Right lobe of liver (tissue), 4 donors: ENCODE results near the gene KRTAP12-4.

Source experiments
- CTCF ChIP-seq, 4 donors: fragments of 200-600 bp in 3 of 4; fragments of 450-650 bp in 1 of 4; IDR thresholded peaks; one replicate each; pipeline versions ENCODE4 v1.5.1 to v1.8.0; 2016 to 2022; ENCODE audit warnings: antibody characterized with exemption in 4 of 4, mild to moderate bottlenecking in 2 of 4
- POLR2A ChIP-seq: fragments of 450-650 bp; IDR thresholded peaks from one replicate; pipeline ENCODE4 v1.6.1; 2017; ENCODE audit warnings: antibody characterized with exemption, mild to moderate bottlenecking
- donor health status: DM: no; HTN: no; CAD: no.
- donor health status: DM: no; HTN: no; CAD: no.
- donor health status: DM: no; HTN: yes; CAD: no.

DNA sequence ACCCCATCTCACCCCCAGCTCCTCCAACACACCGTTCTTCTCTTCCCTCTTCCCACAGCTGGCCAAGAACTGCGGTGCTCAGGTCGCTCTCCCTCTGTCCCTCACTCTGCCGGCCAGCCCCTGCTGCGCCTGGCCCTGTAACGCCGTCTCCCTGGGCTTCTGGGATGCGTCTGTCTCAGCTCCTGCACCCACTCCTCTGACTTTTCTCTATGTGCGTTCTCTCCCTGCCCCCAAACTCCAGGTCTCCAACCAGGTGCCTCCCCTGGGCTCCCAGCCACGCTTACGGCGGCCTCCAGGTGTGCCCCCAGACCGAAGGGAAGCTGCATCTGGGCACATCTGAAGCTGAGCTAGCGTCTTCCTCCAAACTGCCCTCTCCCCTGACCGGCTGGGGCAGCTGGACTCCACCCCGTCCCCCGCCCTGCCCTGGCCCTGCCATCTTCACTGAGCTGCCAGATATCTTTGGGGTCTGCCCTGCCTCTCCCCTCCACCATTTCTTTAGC lies 45.1 kb upstream of the KRTAP12-4 start:
- TF ChIP-seq CTCF (IDR thresholded peaks at IDR 0.05) (no peak), POLR2A (no peak)
